22Rv1 (cell line): Measurements from ENCODE around the gene APAF1.

Experiments
- CTCF ChIP-seq: fragments of 450-650 bp; IDR thresholded peaks from 2 replicates; pipeline ENCODE4 v1.5.1; 2017; ENCODE audit warnings: mild to moderate bottlenecking
- ZFX ChIP-seq: fragments of 450-650 bp; IDR thresholded peaks from 2 replicates; pipeline ENCODE4 v1.6.1; 2017; ENCODE audit warnings: antibody characterized with exemption, borderline replicate concordance

- TF ChIP-seq CTCF (no peak), ZFX (no peak)
These were observed 85.3 kb downstream of the APAF1 start for GRCh38 chr12:98730412-98730811.
